Islet precursor cell (in vitro differentiated cells): ENCODE results near the gene SLC52A3.

ENCODE experiments used
- DNase-seq: peaks from one replicate; pipeline ENCODE4 v3.0.0-alpha.2; 2018

Gene SLC52A3

GRCh38 chr20:764255-764654, 4.0 kb downstream of the SLC52A3 start:
- no peak for DNase-seq

- DNase-seq, result no peak
Measured at GRCh38 chr20:761418-762381, 6.6 kb downstream of the SLC52A3 start.

GRCh38 chr20:760751-761417, 7.4 kb downstream of the SLC52A3 start:
- peak; percentile 84 for DNase-seq

- DNase-seq, result no peak
Measured at GRCh38 chr20:757506-757905, 10.8 kb downstream of the SLC52A3 start.

- DNase-seq, result no peak
Measured at GRCh38 chr20:755941-756340, 12.4 kb downstream of the SLC52A3 start.

GRCh38 chr20:754904-755303, 13.4 kb downstream of the SLC52A3 start:
- DNase-seq, result no peak

- DNase-seq, result no peak
Measured at GRCh38 chr20:753897-754635, 14.2 kb downstream of the SLC52A3 start.

GRCh38 chr20:753136-753535, 15.2 kb downstream of the SLC52A3 start:
- no peak for DNase-seq

GRCh38 chr20:752291-752690, 16.0 kb downstream of the SLC52A3 start:
- no peak for DNase-seq

GRCh38 chr20:751761-752160, 16.5 kb downstream of the SLC52A3 start:
- DNase-seq, result no peak

- DNase-seq, result no peak
Measured at GRCh38 chr20:750801-751200, 17.5 kb downstream of the SLC52A3 start.

- no peak for DNase-seq
Measured at GRCh38 chr20:745683-746301, 22.5 kb downstream of the SLC52A3 start.

GRCh38 chr20:742156-742555, 26.1 kb downstream of the SLC52A3 start:
- DNase-seq, result no peak

GRCh38 chr20:741620-742019, 26.7 kb downstream of the SLC52A3 start:
- no peak for DNase-seq

- no peak for DNase-seq
Measured at GRCh38 chr20:740162-740561, 28.1 kb downstream of the SLC52A3 start.

GRCh38 chr20:739736-740135, 28.6 kb downstream of the SLC52A3 start:
- no peak for DNase-seq

GRCh38 chr20:733861-734260, 34.4 kb downstream of the SLC52A3 start:
- DNase-seq, result no peak

GRCh38 chr20:732727-733126, 35.6 kb downstream of the SLC52A3 start:
- no peak for DNase-seq

GRCh38 chr20:731891-732560, 36.3 kb downstream of the SLC52A3 start:
- no peak for DNase-seq

- no peak for DNase-seq
Measured at GRCh38 chr20:730005-730404, 38.3 kb downstream of the SLC52A3 start.

- DNase-seq, result peak; percentile 89
Measured at GRCh38 chr20:728256-728944, 39.9 kb downstream of the SLC52A3 start.

GRCh38 chr20:726160-726559, 42.1 kb downstream of the SLC52A3 start:
- no peak for DNase-seq
